SK-N-SH (cell line): ENCODE results near the gene ARHGEF7. TPM values are rescaled to one million over a fixed set of nuclear protein-coding genes. Genes with fewer than 3 reads are reported as not detected.

Experiments used
- CTCF ChIA-PET: fragments of 300-600, 350-600 bp; formaldehyde crosslinking; extraction: SDS; loops from one replicate; lab custom pipeline; 2021; lab: Yijun Ruan, JAX
- POLR2A ChIA-PET: fragments of 350-600 bp; sonication (Branson Sonifier 250); formaldehyde crosslinking; extraction: SDS; loops from one replicate; lab custom pipeline; 2020; ENCODE audit warnings: antibody characterized with exemption, inconsistent platforms; lab: Yijun Ruan, JAX
- DNase-seq: peaks from one replicate; pipeline ENCODE4 v3.0.0; 2012
- H2AFZ ChIP-seq: fragments of 200-600 bp; sonication (generic); 2 replicates; pipeline ENCODE4 v1.8.1; 2016; ENCODE audit warnings: antibody characterized with exemption, mild to moderate bottlenecking, low read depth
- H3F3A ChIP-seq: fragments of 200-600 bp; sonication (generic); replicated peaks from 2 replicates; pipeline ENCODE3; 2016; ENCODE audit warnings: antibody characterized with exemption, mild to moderate bottlenecking; ENCODE audit not compliant: insufficient read depth
- H3K27ac ChIP-seq, 2 experiments: fragments of 200-500 bp in 1 of 2; fragments of 200-600 bp in 1 of 2; sonication (Bioruptor generic) in 1 of 2; sonication (generic), shearing (Covaris generic) in 1 of 2; 2 replicates each; pipeline versions ENCODE4 v1.5.1 to v1.6.1; 2014 to 2016; ENCODE audit warnings: low read depth in 2 of 2, inconsistent platforms in 1 of 2, low read length in 1 of 2, mild to moderate bottlenecking in 1 of 2, mixed read lengths in 1 of 2
- H3K27me3 ChIP-seq: fragments of 200-600 bp; sonication (generic), shearing (Covaris generic); 2 replicates; pipeline ENCODE4 v1.6.1; 2016; ENCODE audit warnings: mixed run types; ENCODE audit not compliant: insufficient read depth
- H3K36me3 ChIP-seq, 2 experiments: fragments of 200-500 bp in 1 of 2; fragments of 200-600 bp in 1 of 2; sonication (Bioruptor generic) in 1 of 2; sonication (generic) in 1 of 2; replicated peaks in 1 of 2; 2 replicates each; pipeline versions ENCODE3 to v1.5.1; 2014 to 2016; ENCODE audit warnings: low read length in 1 of 2, mild to moderate bottlenecking in 1 of 2; ENCODE audit not compliant: insufficient read depth in 2 of 2, control insufficient read depth in 1 of 2
- H3K4me1 ChIP-seq, 2 experiments: fragments of 200-500 bp in 1 of 2; fragments of 200-600 bp in 1 of 2; sonication (Bioruptor generic) in 1 of 2; sonication (generic), shearing (Covaris generic) in 1 of 2; 2 replicates each; pipeline versions ENCODE4 v1.5.1 to v1.6.1; 2014 to 2016; ENCODE audit warnings: low read depth in 1 of 2, low read length in 1 of 2, mixed run types in 1 of 2; ENCODE audit not compliant: insufficient read depth in 2 of 2, control insufficient read depth in 1 of 2
- H3K4me2 ChIP-seq: fragments of 200-600 bp; sonication (generic), shearing (Covaris generic); 2 replicates; pipeline ENCODE4 v1.6.1; 2017; ENCODE audit warnings: mixed run types
- H3K4me3 ChIP-seq, 2 experiments: fragments of 200-500 bp in 1 of 2; fragments of 200-600 bp in 1 of 2; sonication (Bioruptor generic) in 1 of 2; sonication (generic), shearing (Covaris generic) in 1 of 2; 2 replicates each; pipeline versions ENCODE4 v1.5.1 to v1.8.1; 2014 to 2016; ENCODE audit warnings: low read depth in 2 of 2, inconsistent platforms in 1 of 2, low read length in 1 of 2, mild to moderate bottlenecking in 1 of 2, mixed read lengths in 1 of 2, moderate library complexity in 1 of 2
- H3K79me2 ChIP-seq: fragments of 200-600 bp; sonication (generic); 2 replicates; pipeline ENCODE4 v1.8.1; 2017; ENCODE audit warnings: mild to moderate bottlenecking; ENCODE audit not compliant: insufficient read depth
- H3K9ac ChIP-seq: fragments of 200-600 bp; sonication (generic); 2 replicates; pipeline ENCODE4 v1.6.1; 2017; ENCODE audit warnings: mixed run types
- H3K9me2 ChIP-seq: fragments of 200-600 bp; sonication (generic); 2 replicates; pipeline ENCODE4 v1.6.1; 2017; ENCODE audit warnings: mixed run types
- H3K9me3 ChIP-seq: fragments of 200-600 bp; sonication (generic); 2 replicates; pipeline ENCODE4 v1.6.1; 2017; ENCODE audit warnings: mixed run types, mild to moderate bottlenecking, moderate library complexity
- H4K20me1 ChIP-seq: fragments of 200-600 bp; sonication (generic); 2 replicates; pipeline ENCODE4 v1.6.1; 2017; ENCODE audit warnings: mild to moderate bottlenecking, mixed run types; ENCODE audit not compliant: insufficient read depth
- EP300 ChIP-seq, 2 experiments: IDR thresholded peaks; 2 replicates each; pipeline versions ENCODE4 v1.4.0 to v1.6.1; 2012; ENCODE audit warnings: borderline replicate concordance in 1 of 2, low read depth in 1 of 2, low read length in 1 of 2
- FOSL2 ChIP-seq: IDR thresholded peaks from 2 replicates; pipeline ENCODE4 v1.4.0; 2012; ENCODE audit warnings: low read depth, mild to moderate bottlenecking, moderate library complexity, borderline replicate concordance
- FOXJ3 ChIP-seq: sonication (generic); formaldehyde crosslinking; IDR thresholded peaks from 2 replicates; pipeline ENCODE4 v1.5.1; 2020; ENCODE audit warnings: mild to moderate bottlenecking, missing genetic modification reagents
- GABPA ChIP-seq: IDR thresholded peaks from 2 replicates; pipeline ENCODE4 v1.4.0; 2012; ENCODE audit warnings: low read depth, mild to moderate bottlenecking
- JUND ChIP-seq: IDR thresholded peaks from 2 replicates; pipeline ENCODE4 v1.4.0; 2012
- MEF2A ChIP-seq: IDR thresholded peaks from 2 replicates; pipeline ENCODE4 v1.4.0; 2012; ENCODE audit warnings: low read depth, borderline replicate concordance
- MXI1 ChIP-seq: IDR thresholded peaks from 2 replicates; pipeline ENCODE4 v1.6.1; 2012; ENCODE audit warnings: mild to moderate bottlenecking, low read depth, low read length, improper control_type of control experiment
- NFIC ChIP-seq: IDR thresholded peaks from 2 replicates; pipeline ENCODE4 v1.4.0; 2012; ENCODE audit warnings: borderline replicate concordance
- NRF1 ChIP-seq: IDR thresholded peaks from 2 replicates; pipeline ENCODE4 v1.6.1; 2012; ENCODE audit warnings: low read depth, mild to moderate bottlenecking, low read length
- PBX3 ChIP-seq: IDR thresholded peaks from 2 replicates; pipeline ENCODE4; 2012
- POLR2AphosphoS5 ChIP-seq: IDR thresholded peaks from 2 replicates; pipeline ENCODE4 v1.6.1; 2012; ENCODE audit warnings: low read depth, low read length
- RCOR1 ChIP-seq: fragments of 150-350 bp; IDR thresholded peaks from 2 replicates; pipeline ENCODE4 v1.6.1; 2017; ENCODE audit warnings: antibody characterized with exemption, low read length
- REST ChIP-seq: IDR thresholded peaks from 2 replicates; pipeline ENCODE4 v1.6.1; 2012; ENCODE audit warnings: mild to moderate bottlenecking, low read depth, low read length, moderate library complexity
- SMC3 ChIP-seq: IDR thresholded peaks from 2 replicates; pipeline ENCODE4 v1.6.1; 2012; ENCODE audit warnings: low read depth, low read length, improper control_type of control experiment
- TCF12 ChIP-seq: IDR thresholded peaks from 2 replicates; pipeline ENCODE4 v1.4.0; 2012
- YY1 ChIP-seq: IDR thresholded peaks from 2 replicates; pipeline ENCODE4 v1.4.0; 2012; ENCODE audit warnings: low read depth, mild to moderate bottlenecking
- ZBTB33 ChIP-seq: IDR thresholded peaks from 2 replicates; pipeline ENCODE4 v1.4.0; 2012; ENCODE audit warnings: low read depth, borderline replicate concordance
- WGBS: methylation state at CpG from one replicate; pipeline ENCODE4 v1.1.6; 2017; ENCODE audit warnings: low lambda C conversion rate; 5-methylcytosine and 5-hydroxymethylcytosine counted together
- polyA plus RNA-seq, 3 experiments: library from polyadenylated mRNA; depleted of rRNA; stranded (reverse); fragments of >200 nt; gene quantifications; 2 replicates each; pipeline ENCODE4 v1.2.3, GENCODE V29; 2012

ARHGEF7 gene
- polyA plus RNA-seq, 1 of the 3 experiments (the other 2 are of a cell fraction), result 21.6 TPM

- Histone ChIP-seq H3K79me2 (peaks cover 35% of the 10 kb centered on the region; the same call in 1 of the 2 replicates), H3K9ac (no peak overlapping the region), H3K36me3 (peaks cover 0 to 17% of the 10 kb centered on the region in 2 experiments), H3K4me2 (no peak overlapping the region), H3K9me3 (no peaks in the 10 kb centered on the region), H3K27me3 (no peaks in the 10 kb centered on the region), H3K4me3 (no peak overlapping the region), H3K27ac (no peak overlapping the region), H4K20me1 (no peaks in the 10 kb centered on the region; the same call in 1 of the 2 replicates), H3K4me1 (peaks cover 0 to 10% of the 10 kb centered on the region in 2 experiments; a peak in 2 of 4 replicates), H3K9me2 (no peaks in the 10 kb centered on the region), H2AFZ (no peak overlapping the region), H3F3A (peaks cover 4% of the 10 kb centered on the region)
- no peak for DNase-seq
- TF ChIP-seq FOXJ3 (CRISPR knock-in tag), result no peak
- TF ChIP-seq SMC3, result no peak
- TF ChIP-seq POLR2AphosphoS5, result no peak
- no peak for TF ChIP-seq TCF12
- TF ChIP-seq RCOR1, result no peak
- no peak for TF ChIP-seq EP300 (IDR thresholded peaks at IDR 0.05; ENCODE audit: borderline replicate concordance in 1 of 2, low read depth in 1 of 2, low read length in 1 of 2)
- no peak for TF ChIP-seq GABPA
- no peak for TF ChIP-seq PBX3
- no peak for TF ChIP-seq YY1
- no peak for TF ChIP-seq ZBTB33
- TF ChIP-seq MEF2A, result no peak
- TF ChIP-seq NRF1, result no peak
- no peak for TF ChIP-seq NFIC
- no peak for TF ChIP-seq REST
- no peak for TF ChIP-seq JUND
- no peak for TF ChIP-seq FOSL2
- TF ChIP-seq MXI1, result no peak
- ChIA-PET POLR2A (no interaction called here), CTCF (interaction anchor here (1.1 to 5.6 kb wide), 3 partner anchors 10 to 281 kb away, joined by 3 to 31 read pairs (median 5); no protein-coding TSS in a partner anchor)
- 91% methylated on average over 7 of the region's 7 CpGs for WGBS
These were observed 110.9 kb downstream of the ARHGEF7 start for GRCh38 chr13:111225810-111226546.
